HUES6 (cell line): ENCODE results near the gene FOXP1.
A peak's percentile ranks its signal among the peaks of the same experiment; 100 is the strongest.

Source experiments
- H3K27ac ChIP-seq: 2 replicates; pipeline ENCODE4 v1.7.0; 2013; ENCODE audit warnings: low read depth, mild to moderate bottlenecking, low read length, inconsistent platforms
- H3K27me3 ChIP-seq: 2 replicates; pipeline ENCODE4 v1.6.1; 2013; ENCODE audit warnings: low read length; ENCODE audit not compliant: control insufficient read depth, insufficient read depth
- H3K36me3 ChIP-seq: 2 replicates; pipeline ENCODE4 v1.6.1; 2013; ENCODE audit warnings: low read length; ENCODE audit not compliant: control insufficient read depth, insufficient read depth
- H3K4me1 ChIP-seq: 2 replicates; pipeline ENCODE4 v1.6.1; 2013; ENCODE audit warnings: low read length; ENCODE audit not compliant: control insufficient read depth, insufficient read depth
- H3K4me3 ChIP-seq: 2 replicates; pipeline ENCODE4 v1.5.1; 2013; ENCODE audit warnings: low read depth, low read length
- H3K9ac ChIP-seq: one replicate; pipeline ENCODE4 v1.6.1; 2013; ENCODE audit warnings: mild to moderate bottlenecking, low read length
- H3K9me3 ChIP-seq: 2 replicates; pipeline ENCODE4 v1.6.1; 2013; ENCODE audit warnings: low read depth, low read length; ENCODE audit not compliant: control insufficient read depth, insufficient read depth

The FOXP1 gene

GRCh38 chr3:71384837-71385716 is 198.5 kb downstream of the FOXP1 start:
- no peak overlapping the region for H3K4me3 ChIP-seq
- H3K9ac ChIP-seq: no peak overlapping the region
- no peaks in the 10 kb centered on the region for H3K9me3 ChIP-seq
- H3K36me3 ChIP-seq: no peaks in the 10 kb centered on the region
- peaks cover 32% of the 10 kb centered on the region for H3K4me1 ChIP-seq
- H3K27me3 ChIP-seq: no peaks in the 10 kb centered on the region
- 0 out of 2 replicates have a peak overlapping the region, but pooled peaks have one; percentile 10 for H3K27ac ChIP-seq

GRCh38 chr3:71384388-71384787 is 199.1 kb downstream of the FOXP1 start:
- Histone ChIP-seq H3K27ac (0 out of 2 replicates have a peak overlapping the region, but pooled peaks have one; percentile 10), H3K4me3 (no peak overlapping the region), H3K9ac (no peak overlapping the region), H3K9me3 (no peaks in the 10 kb centered on the region), H3K36me3 (no peaks in the 10 kb centered on the region), H3K4me1 (peaks cover 25% of the 10 kb centered on the region), H3K27me3 (no peaks in the 10 kb centered on the region)

GRCh38 chr3:71380096-71380495 is 203.4 kb downstream of the FOXP1 start:
- H3K27ac ChIP-seq: no peak overlapping the region
- H3K4me1 ChIP-seq: peaks cover 15% of the 10 kb centered on the region
- H3K9ac ChIP-seq: no peak overlapping the region
- no peak overlapping the region for H3K4me3 ChIP-seq
- H3K36me3 ChIP-seq: no peaks in the 10 kb centered on the region
- no peaks in the 10 kb centered on the region for H3K27me3 ChIP-seq
- H3K9me3 ChIP-seq: no peaks in the 10 kb centered on the region

- H3K9ac ChIP-seq: no peak overlapping the region
- H3K9me3 ChIP-seq: no peaks in the 10 kb centered on the region
- no peak overlapping the region for H3K27ac ChIP-seq
- no peaks in the 10 kb centered on the region for H3K36me3 ChIP-seq
- no peak overlapping the region for H3K4me3 ChIP-seq
- H3K4me1 ChIP-seq: 0 out of 2 replicates have a peak, but pooled peaks cover 3% of the 10 kb centered on the region
- no peaks in the 10 kb centered on the region for H3K27me3 ChIP-seq
Observed at GRCh38 chr3:71378509-71378908, 205.0 kb downstream of the FOXP1 start.

GRCh38 chr3:71376911-71377310 is 206.6 kb downstream of the FOXP1 start:
- H3K9me3 ChIP-seq: no peaks in the 10 kb centered on the region
- H3K27ac ChIP-seq: no peak overlapping the region
- peaks cover 12% of the 10 kb centered on the region for H3K4me1 ChIP-seq
- no peak overlapping the region for H3K9ac ChIP-seq
- no peaks in the 10 kb centered on the region for H3K27me3 ChIP-seq
- H3K4me3 ChIP-seq: no peak overlapping the region
- no peaks in the 10 kb centered on the region for H3K36me3 ChIP-seq

GRCh38 chr3:71376503-71376902 is 207.0 kb downstream of the FOXP1 start:
- peaks cover 12% of the 10 kb centered on the region for H3K4me1 ChIP-seq
- H3K36me3 ChIP-seq: no peaks in the 10 kb centered on the region
- no peak overlapping the region for H3K4me3 ChIP-seq
- no peaks in the 10 kb centered on the region for H3K27me3 ChIP-seq
- H3K9ac ChIP-seq: no peak overlapping the region
- H3K27ac ChIP-seq: no peak overlapping the region
- H3K9me3 ChIP-seq: no peaks in the 10 kb centered on the region

- no peak overlapping the region for H3K9ac ChIP-seq
- peaks cover 9% of the 10 kb centered on the region for H3K4me1 ChIP-seq
- no peak overlapping the region for H3K27ac ChIP-seq
- H3K4me3 ChIP-seq: no peak overlapping the region
- no peaks in the 10 kb centered on the region for H3K9me3 ChIP-seq
- H3K27me3 ChIP-seq: no peaks in the 10 kb centered on the region
- no peaks in the 10 kb centered on the region for H3K36me3 ChIP-seq
Observed at GRCh38 chr3:71374582-71374981, 208.9 kb downstream of the FOXP1 start.

GRCh38 chr3:71372911-71373637 is 210.5 kb downstream of the FOXP1 start:
- Histone ChIP-seq H3K27me3 (no peaks in the 10 kb centered on the region), H3K4me1 (peaks cover 9% of the 10 kb centered on the region), H3K9ac (no peak overlapping the region), H3K27ac (no peak overlapping the region), H3K4me3 (no peak overlapping the region), H3K9me3 (no peaks in the 10 kb centered on the region), H3K36me3 (no peaks in the 10 kb centered on the region)

- Histone ChIP-seq H3K27ac (no peak overlapping the region), H3K4me1 (peaks cover 9% of the 10 kb centered on the region), H3K4me3 (no peak overlapping the region), H3K9ac (no peak overlapping the region), H3K27me3 (no peaks in the 10 kb centered on the region), H3K9me3 (no peaks in the 10 kb centered on the region), H3K36me3 (no peaks in the 10 kb centered on the region)
Observed at GRCh38 chr3:71372241-71372768, 211.2 kb downstream of the FOXP1 start.

- Histone ChIP-seq H3K9ac (no peak overlapping the region), H3K27me3 (no peaks in the 10 kb centered on the region), H3K36me3 (no peaks in the 10 kb centered on the region), H3K4me3 (no peak overlapping the region), H3K4me1 (peaks cover 13% of the 10 kb centered on the region), H3K27ac (no peak overlapping the region), H3K9me3 (no peaks in the 10 kb centered on the region)
Observed at GRCh38 chr3:71371282-71371681, 212.2 kb downstream of the FOXP1 start.

- H3K4me1 ChIP-seq: peaks cover 13% of the 10 kb centered on the region
- no peak overlapping the region for H3K4me3 ChIP-seq
- no peak overlapping the region for H3K27ac ChIP-seq
- no peak overlapping the region for H3K9ac ChIP-seq
- H3K36me3 ChIP-seq: no peaks in the 10 kb centered on the region
- no peaks in the 10 kb centered on the region for H3K9me3 ChIP-seq
- H3K27me3 ChIP-seq: no peaks in the 10 kb centered on the region
Observed at GRCh38 chr3:71370467-71370866, 213.1 kb downstream of the FOXP1 start.
